IMR-90 (cell line): ENCODE data around the gene TRAPPC2L. TPM values are rescaled to one million over a fixed set of nuclear protein-coding genes. Genes with fewer than 3 reads are reported as not detected.

Experiments used
- ATAC-seq: fragments of 200-7000 bp; cut with Tn5 transposase; 2 replicates; pipeline ENCODE4 v1.9.1; 2020; ENCODE audit warnings: low read depth, mild to moderate bottlenecking, moderate library complexity
- BruUV-seq: library from RNA; stranded (reverse); fragments of 400-500 nt; replicated peaks from 2 replicates; lab custom pipeline; 2021; lab: Mats Ljungman, UMichigan
- CTCF ChIA-PET: fragments of 300-600 bp; formaldehyde crosslinking; extraction: SDS; loops from one replicate; lab custom pipeline; 2021; ENCODE audit warnings: antibody characterized with exemption; lab: Yijun Ruan, JAX
- POLR2A ChIA-PET: fragments of 300-600 bp; sonication (Branson Sonifier 250); formaldehyde crosslinking; loops from one replicate; lab custom pipeline; 2022; ENCODE audit warnings: antibody characterized with exemption; ENCODE audit not compliant: unreplicated experiment; lab: Charles Lee
- DNase-seq: peaks from one replicate; pipeline ENCODE4 v3.0.0; 2013
- H2AFZ ChIP-seq: replicated peaks from 2 replicates; pipeline ENCODE3; 2013; ENCODE audit warnings: low read length, mild to moderate bottlenecking; ENCODE audit not compliant: poor library complexity
- H2AK5ac ChIP-seq: 2 replicates; pipeline ENCODE4 v1.6.1; 2013; ENCODE audit warnings: low read depth, low read length, inconsistent platforms
- H2AK9ac ChIP-seq: replicated peaks from 2 replicates; pipeline ENCODE3; 2013; ENCODE audit warnings: mild to moderate bottlenecking, low read depth, low read length, moderate library complexity; ENCODE audit not compliant: poor library complexity
- H2BK120ac ChIP-seq: 2 replicates; pipeline ENCODE4 v1.6.1; 2013; ENCODE audit warnings: low read depth, low read length, inconsistent platforms
- H2BK15ac ChIP-seq: 3 replicates; pipeline ENCODE4 v1.6.1; 2013; ENCODE audit warnings: low read depth, low read length, inconsistent platforms
- H2BK20ac ChIP-seq: 2 replicates; pipeline ENCODE4 v1.6.1; 2013; ENCODE audit warnings: low read depth, mild to moderate bottlenecking, inconsistent platforms, low read length, moderate library complexity
- H2BK5ac ChIP-seq: 2 replicates; pipeline ENCODE4 v1.6.1; 2013; ENCODE audit warnings: mild to moderate bottlenecking, low read depth, low read length, inconsistent platforms; ENCODE audit not compliant: poor library complexity, severe bottlenecking
- H3K14ac ChIP-seq: replicated peaks from 2 replicates; pipeline ENCODE4 v1.6.1; 2013; ENCODE audit warnings: low read depth, low read length, inconsistent platforms
- H3K18ac ChIP-seq: 2 replicates; pipeline ENCODE4 v1.6.1; 2013; ENCODE audit warnings: low read depth, low read length, control low read depth
- H3K23ac ChIP-seq: 2 replicates; pipeline ENCODE4 v1.6.1; 2013; ENCODE audit warnings: low read depth, low read length, inconsistent platforms
- H3K27ac ChIP-seq: 2 replicates; pipeline ENCODE4 v1.5.1; 2013; ENCODE audit warnings: mild to moderate bottlenecking, control low read depth, low read length; ENCODE audit not compliant: insufficient read depth
- H3K27me3 ChIP-seq: 2 replicates; pipeline ENCODE4 v1.6.1; 2013; ENCODE audit warnings: low read length; ENCODE audit not compliant: control insufficient read depth, insufficient read depth
- H3K36me3 ChIP-seq: 2 replicates; pipeline ENCODE4 v1.6.1; 2013; ENCODE audit warnings: low read length, mixed read lengths; ENCODE audit not compliant: control insufficient read depth, insufficient read depth
- H3K4ac ChIP-seq: 2 replicates; pipeline ENCODE4 v1.6.1; 2013; ENCODE audit warnings: low read depth, low read length, inconsistent platforms
- H3K4me1 ChIP-seq: 2 replicates; pipeline ENCODE4 v1.6.1; 2013; ENCODE audit warnings: low read length, mixed read lengths; ENCODE audit not compliant: control insufficient read depth, insufficient read depth
- H3K4me2 ChIP-seq: 2 replicates; pipeline ENCODE4 v1.6.1; 2013; ENCODE audit warnings: low read depth, mild to moderate bottlenecking, control low read depth, low read length, moderate library complexity
- H3K4me3 ChIP-seq: 2 replicates; pipeline ENCODE4 v1.5.1; 2013; ENCODE audit warnings: low read depth, mild to moderate bottlenecking, control low read depth, low read length, moderate library complexity; ENCODE audit not compliant: insufficient read depth
- H3K56ac ChIP-seq: 2 replicates; pipeline ENCODE4 v1.6.1; 2013; ENCODE audit warnings: low read length, inconsistent platforms; ENCODE audit not compliant: insufficient read depth; ENCODE audit errors: extremely low read depth
- H3K79me1 ChIP-seq, 2 experiments: 2 replicates each; pipeline ENCODE4 v1.6.1; 2013; ENCODE audit warnings: low read length in 2 of 2, inconsistent platforms in 1 of 2, low read depth in 1 of 2
- H3K9ac ChIP-seq: 2 replicates; pipeline ENCODE4 v1.6.1; 2013; ENCODE audit warnings: low read depth, low read length, control low read depth
- H3K9me1 ChIP-seq: 2 replicates; pipeline ENCODE4 v1.6.1; 2013; ENCODE audit warnings: low read length, inconsistent platforms; ENCODE audit not compliant: insufficient read depth
- H3K9me3 ChIP-seq: 2 replicates; pipeline ENCODE4 v1.6.1; 2013; ENCODE audit warnings: low read length; ENCODE audit not compliant: control insufficient read depth, insufficient read depth
- H4K20me1 ChIP-seq: 2 replicates; pipeline ENCODE4 v1.6.1; 2013; ENCODE audit warnings: low read length, inconsistent platforms; ENCODE audit not compliant: insufficient read depth
- H4K5ac ChIP-seq: 2 replicates; pipeline ENCODE4 v1.6.1; 2013; ENCODE audit warnings: mild to moderate bottlenecking, low read depth, low read length, control low read depth
- H4K8ac ChIP-seq, 2 experiments: 2 replicates each; pipeline ENCODE4 v1.6.1; 2013; ENCODE audit warnings: low read depth in 2 of 2, low read length in 2 of 2, control low read depth in 1 of 2, inconsistent platforms in 1 of 2
- H4K91ac ChIP-seq: 2 replicates; pipeline ENCODE4 v1.6.1; 2013; ENCODE audit warnings: low read depth, low read length, inconsistent platforms; ENCODE audit not compliant: insufficient read depth
- CHD1 ChIP-seq: IDR thresholded peaks from 2 replicates; pipeline ENCODE4 v1.6.1; 2012; ENCODE audit warnings: low read depth, low read length, improper control_type of control experiment
- MAZ ChIP-seq: IDR thresholded peaks from 2 replicates; pipeline ENCODE4 v1.6.1; 2012; ENCODE audit warnings: low read depth, mild to moderate bottlenecking, low read length, improper control_type of control experiment, moderate library complexity, borderline replicate concordance
- RCOR1 ChIP-seq: IDR thresholded peaks from 2 replicates; pipeline ENCODE4 v1.6.1; 2012; ENCODE audit warnings: mild to moderate bottlenecking, low read length, improper control_type of control experiment; ENCODE audit not compliant: insufficient replicate concordance
- WGBS, 2 experiments: methylation state at CpG; one replicate each; pipeline versions ENCODE4 v1.1.5 to v1.1.7; 2013; ENCODE audit warnings: missing lambda C conversion rate in 2 of 2; ENCODE audit not compliant: insufficient read length in 1 of 2; ENCODE audit errors: extremely low coverage in 2 of 2; 5-methylcytosine and 5-hydroxymethylcytosine counted together
- dilution Hi-C: fragments of 300-500 bp; cut with HindIII; formaldehyde crosslinking; loops from one replicate; pipeline ENCODE4 v1.14.3; 2018; ENCODE audit warnings: low sequenced_read_pairs; ENCODE audit not compliant: unreplicated experiment
- in situ Hi-C: fragments of 300-500 bp; cut with MboI; formaldehyde crosslinking; loops from 3 replicates; pipeline ENCODE4 v1.14.3; 2019; ENCODE audit warnings: low sequenced_read_pairs, inconsistent platforms, mixed read lengths
- intact Hi-C: fragments of 100-400 bp; cut with micrococcal nuclease; formaldehyde crosslinking; loops from 2 replicates; pipeline ENCODE4 v1.10.0; 2022
- polyA plus RNA-seq, 3 experiments: library from polyadenylated mRNA; depleted of rRNA; stranded (reverse); fragments of >200 nt; gene quantifications; 2 replicates each; pipeline ENCODE4 v1.2.3, GENCODE V29; 2012; ENCODE audit warnings: low replicate concordance in 1 of 3
- total RNA-seq: library from RNA; depleted of rRNA; stranded (reverse); fragments of >200 nt; gene quantifications from 2 replicates; pipeline ENCODE4 v1.2.3, GENCODE V29; 2012

The TRAPPC2L gene
- total and polyA plus RNA-seq, 2 of the 4 experiments (the other 2 are of a cell fraction) = 102 to 109 TPM

GRCh38 chr16:88891083-88891482 lies 34.2 kb downstream of the TRAPPC2L start:
- intact Hi-C loops = no loop called here
- H2BK5ac ChIP-seq = no peak overlapping the region
- no peaks in the 10 kb centered on the region for H4K20me1 ChIP-seq
- H3K23ac ChIP-seq = no peak overlapping the region
- H3K4me1 ChIP-seq = peaks cover 8% of the 10 kb centered on the region; the same call in 1 of the 2 replicates
- no peak overlapping the region for H3K18ac ChIP-seq
- no peak overlapping the region for H3K56ac ChIP-seq
- no peaks in the 10 kb centered on the region for H3K27me3 ChIP-seq
- no peak overlapping the region for H2AK9ac ChIP-seq
- H2BK15ac ChIP-seq = no peak overlapping the region
- no peak for ATAC-seq
- TF ChIP-seq CHD1 (no peak), RCOR1 (no peak), MAZ (no peak)
- H3K27ac ChIP-seq = no peak overlapping the region
- H2BK20ac ChIP-seq = no peak overlapping the region
- no peak overlapping the region for H3K14ac ChIP-seq
- H4K91ac ChIP-seq = no peak overlapping the region
- no peak overlapping the region for H2AFZ ChIP-seq
- H3K4me2 ChIP-seq = no peak overlapping the region
- POLR2A ChIA-PET = no interaction called here
- CTCF ChIA-PET = no interaction called here
- H3K9ac ChIP-seq = no peak overlapping the region
- no peaks in the 10 kb centered on the region for H3K36me3 ChIP-seq
- 85% methylated on average over 14 of the region's 16 CpGs; no CpG with 5 or more reads in 1 of the 2 experiments for WGBS, 2 experiments
- no peak overlapping the region for H4K8ac ChIP-seq
- peaks cover 6% of the 10 kb centered on the region for H3K9me3 ChIP-seq
- no peaks in the 10 kb centered on the region for H3K79me1 ChIP-seq
- H3K4ac ChIP-seq = no peak overlapping the region
- dilution Hi-C loops = no loop called here
- DNase-seq = no peak
- H4K5ac ChIP-seq = no peak overlapping the region
- H2BK120ac ChIP-seq = no peak overlapping the region
- in situ Hi-C loops = no loop called here
- H3K4me3 ChIP-seq = no peak overlapping the region
- no peaks in the 10 kb centered on the region for H3K9me1 ChIP-seq
- no TSS peak for BruUV-seq
- no peak overlapping the region for H2AK5ac ChIP-seq
